GM12864 (cell line): Measurements from ENCODE around the gene ARF4.
A peak's percentile ranks its signal among the peaks of the same experiment; 100 is the strongest.

Experiments
- DNase-seq: peaks from one replicate; pipeline ENCODE4 v3.0.0-alpha.2; 2011; ENCODE audit warnings: low read depth
- H3K4me3 ChIP-seq: 2 replicates; pipeline ENCODE4 v1.5.1; 2011; ENCODE audit warnings: mild to moderate bottlenecking, low read depth, low read length, control low read depth
- CTCF ChIP-seq: IDR thresholded peaks from 2 replicates; pipeline ENCODE4 v1.5.1; 2011; ENCODE audit warnings: low read depth, mild to moderate bottlenecking, moderate library complexity, low read length, control low read depth, inconsistent platforms; ENCODE audit errors: missing control alignments

Gene ARF4

GRCh38 chr3:57569859-57570450 lies 27.2 kb downstream of the ARF4 start:
- no peak for TF ChIP-seq CTCF
- DNase-seq, result no peak
- no peak overlapping the region for H3K4me3 ChIP-seq

GRCh38 chr3:57559526-57559925 lies 37.6 kb downstream of the ARF4 start:
- TF ChIP-seq CTCF, result no peak
- no peak overlapping the region for H3K4me3 ChIP-seq
- no peak for DNase-seq

- TF ChIP-seq CTCF, result no peak
- no peak for DNase-seq
- peak overlapping the region; percentile 83 for H3K4me3 ChIP-seq
Measured at GRCh38 chr3:57557085-57557537, 40.0 kb downstream of the ARF4 start.

DNA sequence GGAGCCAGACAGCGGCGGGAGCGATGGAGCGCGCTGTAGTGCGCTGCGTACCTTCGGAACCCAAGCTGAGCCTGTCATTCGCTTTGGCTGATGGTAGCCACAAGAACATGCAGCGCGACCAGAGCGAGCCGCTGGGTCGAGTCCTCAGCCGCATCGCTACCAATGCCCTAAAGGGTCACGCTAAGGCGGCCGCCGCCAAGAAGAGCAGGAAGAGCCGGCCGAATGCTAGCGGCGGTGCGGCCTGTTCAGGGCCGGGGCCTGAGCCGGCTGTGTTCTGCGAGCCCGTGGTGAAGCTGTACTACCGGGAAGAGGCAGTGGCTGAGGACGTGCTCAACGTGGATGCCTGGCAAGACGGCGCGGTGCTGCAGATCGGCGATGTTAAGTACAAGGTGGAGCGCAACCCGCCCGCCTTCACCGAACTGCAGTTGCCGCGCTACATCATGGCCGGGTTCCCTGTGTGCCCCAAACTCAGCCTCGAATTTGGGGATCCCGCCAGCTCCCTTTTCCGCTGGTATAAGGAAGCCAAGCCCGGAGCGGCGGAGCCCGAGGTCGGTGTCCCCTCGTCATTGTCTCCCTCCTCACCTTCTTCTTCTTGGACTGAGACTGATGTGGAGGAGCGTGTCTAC lies 40.6 kb downstream of the ARF4 start:
- no peak for TF ChIP-seq CTCF
- peak overlapping the region; percentile 83 for H3K4me3 ChIP-seq
- no peak for DNase-seq

- no peak for TF ChIP-seq CTCF
- H3K4me3 ChIP-seq, result peak within 1 kb of the TSS; percentile 83
- peak; percentile 82 for DNase-seq
Measured at GRCh38 chr3:57555738-57556458, 41.2 kb downstream of the ARF4 start, which contains the start of gene PDE12. Gene PDE12, plus strand, starts transcription at chr3:57556274. Its CDS starts 106 bp downstream, at chr3:57556380.

DNA sequence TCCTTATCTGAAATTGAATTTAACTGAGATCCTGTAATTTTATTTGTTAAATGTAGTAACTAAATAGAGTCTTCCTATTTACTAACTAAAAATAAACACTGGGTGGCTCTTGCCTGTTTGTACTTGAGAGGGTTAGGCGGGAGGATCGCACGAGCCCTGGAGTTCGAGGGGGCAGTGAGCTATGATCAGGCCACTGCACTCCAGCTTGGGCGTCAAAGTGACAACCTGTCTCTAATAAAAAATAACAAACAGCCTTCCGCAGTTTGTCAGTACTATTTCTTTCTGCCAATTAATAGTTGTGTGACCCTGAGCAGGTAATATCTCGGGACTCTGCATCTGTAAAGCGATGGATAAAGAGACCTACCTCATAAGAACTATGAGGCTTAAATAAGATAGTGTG lies 41.8 kb downstream of the ARF4 start:
- H3K4me3 ChIP-seq, result peak overlapping the region; percentile 83
- no peak for TF ChIP-seq CTCF
- DNase-seq, result no peak
